ENCODE measurements around the gene SLC24A4. TPM values are rescaled to one million over a fixed set of nuclear protein-coding genes. Genes with fewer than 3 reads are reported as not detected.

SLC24A4 gene
- total RNA-seq, 1 donor from 2014 or later = 0.36 TPM

- intact Hi-C loops (cut with micrococcal nuclease) = no loop called here
- peak overlapping the region; percentile 68 for H3K27ac ChIP-seq (replicated peaks)
These were observed 128.3 kb downstream of the SLC24A4 start for GRCh38 chr14:92451245-92451644.

GRCh38 chr14:92451755-92452154, 128.8 kb downstream of the SLC24A4 start:
- Histone ChIP-seq H3K4me1 (peaks cover 22% of the 10 kb centered on the region), H3K27ac (replicated peaks) (peak overlapping the region; percentile 68), H3K27me3 (ENCODE audit: low read depth) (no peaks in the 10 kb centered on the region), H3K4me3 (no peak overlapping the region), H3K9me3 (replicated peaks) (no peaks in the 10 kb centered on the region), H3K36me3 (no peaks in the 10 kb centered on the region)
- no peak for TF ChIP-seq CTCF (IDR thresholded peaks at IDR 0.05; ENCODE audit: borderline replicate concordance)
- DNase-seq = no peak
- intact Hi-C loops (cut with micrococcal nuclease) = no loop called here

More at GRCh38 chr14:92451245-92451644, 128.3 kb downstream of the SLC24A4 start:
- no peak overlapping the region for H3K4me3 ChIP-seq
- no peak for TF ChIP-seq CTCF (IDR thresholded peaks at IDR 0.05; ENCODE audit: borderline replicate concordance)
- H3K4me1 ChIP-seq = peaks cover 18% of the 10 kb centered on the region
- no peak for DNase-seq
- H3K9me3 ChIP-seq (replicated peaks) = no peaks in the 10 kb centered on the region
- H3K36me3 ChIP-seq = no peaks in the 10 kb centered on the region
- no peaks in the 10 kb centered on the region for H3K27me3 ChIP-seq (ENCODE audit: low read depth)

- H3K4me3 ChIP-seq = no peak overlapping the region
- intact Hi-C loops (cut with micrococcal nuclease) = no loop called here
- DNase-seq = no peak
- no peaks in the 10 kb centered on the region for H3K36me3 ChIP-seq
- peaks cover 26% of the 10 kb centered on the region for H3K4me1 ChIP-seq
- TF ChIP-seq CTCF (IDR thresholded peaks at IDR 0.05; ENCODE audit: borderline replicate concordance) = no peak
- no peaks in the 10 kb centered on the region for H3K27me3 ChIP-seq (ENCODE audit: low read depth)
- peak overlapping the region; percentile 68 for H3K27ac ChIP-seq (replicated peaks)
- H3K9me3 ChIP-seq (replicated peaks) = no peaks in the 10 kb centered on the region
These were observed 129.5 kb downstream of the SLC24A4 start for GRCh38 chr14:92452471-92452870.

- H3K9me3 ChIP-seq (replicated peaks) = no peaks in the 10 kb centered on the region
- H3K36me3 ChIP-seq = no peaks in the 10 kb centered on the region
- no peak overlapping the region for H3K27ac ChIP-seq (replicated peaks)
- H3K4me3 ChIP-seq = no peak overlapping the region
- H3K27me3 ChIP-seq (ENCODE audit: low read depth) = no peaks in the 10 kb centered on the region
- DNase-seq = no peak
- peaks cover 26% of the 10 kb centered on the region for H3K4me1 ChIP-seq
- no peak for TF ChIP-seq CTCF (IDR thresholded peaks at IDR 0.05; ENCODE audit: borderline replicate concordance)
- intact Hi-C loops (cut with micrococcal nuclease) = no loop called here
These were observed 130.7 kb downstream of the SLC24A4 start for GRCh38 chr14:92453691-92454090.

- no peak for TF ChIP-seq CTCF (IDR thresholded peaks at IDR 0.05; ENCODE audit: borderline replicate concordance)
- DNase-seq = no peak
- Histone ChIP-seq H3K9me3 (replicated peaks) (no peaks in the 10 kb centered on the region), H3K36me3 (no peaks in the 10 kb centered on the region), H3K27ac (replicated peaks) (no peak overlapping the region), H3K4me3 (no peak overlapping the region), H3K4me1 (peaks cover 31% of the 10 kb centered on the region), H3K27me3 (ENCODE audit: low read depth) (no peaks in the 10 kb centered on the region)
- intact Hi-C loops (cut with micrococcal nuclease) = no loop called here
These were observed 132.3 kb downstream of the SLC24A4 start for GRCh38 chr14:92455231-92455630.
